Embryonic facial prominence (tissue), 1 donor: ENCODE data around the gene NANOGP8.

ENCODE experiments used
- DNase-seq: peaks from one replicate; pipeline ENCODE4 v3.0.0-alpha.2; 2016; ENCODE audit errors: extremely low spot score

Gene NANOGP8

DNA sequence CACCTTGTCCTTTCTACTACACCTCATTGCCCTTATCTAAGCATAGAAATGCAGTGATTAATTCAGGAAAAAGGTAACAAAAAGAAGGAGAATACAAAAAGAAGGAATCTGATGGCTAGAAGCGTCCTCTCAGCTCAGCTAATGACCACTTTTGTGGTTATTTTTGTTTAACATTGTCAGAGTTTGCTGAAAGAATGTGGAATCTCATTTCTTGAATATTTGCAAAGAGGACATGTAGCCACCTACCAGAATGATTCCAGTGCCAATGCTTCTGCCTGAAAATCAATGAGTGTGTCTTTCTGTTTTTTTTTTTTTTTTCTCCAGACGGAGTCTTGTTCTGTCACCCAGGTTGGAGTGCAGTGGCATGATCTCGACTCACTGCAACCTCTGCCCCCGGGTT, 24.5 kb downstream of the NANOGP8 start:
- no peak for DNase-seq

DNA sequence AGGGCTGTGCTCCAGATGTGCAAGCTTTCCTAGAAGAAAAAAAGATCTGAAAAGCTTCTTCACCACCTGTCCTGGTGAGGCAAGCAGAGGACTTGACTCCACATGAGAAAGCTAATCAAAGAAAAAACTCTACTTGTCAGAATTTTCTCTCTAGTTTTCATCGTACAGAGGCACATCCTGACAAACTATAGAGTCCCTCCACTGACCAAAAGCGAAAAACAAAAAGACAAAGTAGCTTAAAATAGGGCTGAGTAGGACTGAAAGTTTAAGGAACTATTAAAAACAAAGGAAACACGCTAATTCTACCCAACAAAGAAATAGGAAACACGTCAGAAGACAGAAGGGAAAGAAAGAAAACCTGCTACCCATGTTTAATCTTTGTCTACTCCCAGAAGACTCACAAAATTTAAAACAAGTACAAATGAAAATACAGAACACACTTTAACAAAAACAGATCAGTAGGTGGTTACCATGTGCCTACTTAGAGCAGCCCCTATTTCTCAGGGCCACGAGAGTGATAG, 26.5 kb downstream of the NANOGP8 start:
- no peak for DNase-seq

DNA sequence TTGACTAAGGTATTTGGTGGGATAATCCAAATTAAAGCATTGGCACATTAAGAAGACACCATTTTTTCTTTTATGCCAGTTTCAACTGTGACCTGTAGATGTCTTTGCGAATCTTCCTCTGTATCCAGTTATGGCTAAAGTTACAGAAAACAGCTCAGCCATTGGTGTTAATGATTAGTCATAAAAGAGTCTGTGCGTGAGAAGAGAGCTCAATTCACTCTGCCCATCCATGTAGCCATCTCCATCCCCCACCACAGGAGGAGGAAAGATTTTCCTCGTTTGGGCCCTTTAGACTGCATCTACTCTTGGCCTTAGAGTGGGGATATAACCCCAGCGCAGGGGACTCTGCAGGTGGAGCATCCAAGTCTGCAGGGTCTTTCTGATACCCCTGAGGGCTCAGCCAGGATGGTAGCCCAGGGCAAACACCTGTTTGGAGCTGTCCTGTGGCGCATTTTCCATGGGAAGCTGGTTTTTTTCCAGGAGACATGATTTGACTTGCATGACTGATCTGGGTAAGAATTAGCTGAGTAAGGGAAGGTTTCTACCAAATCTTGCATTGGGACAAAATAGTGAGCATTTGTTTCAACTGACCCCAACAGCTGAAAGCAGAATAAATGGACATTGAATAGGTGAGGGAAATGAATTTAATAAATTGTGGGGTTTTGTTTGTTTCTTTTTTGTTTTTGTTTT, 29.5 kb downstream of the NANOGP8 start:
- no peak for DNase-seq

DNA sequence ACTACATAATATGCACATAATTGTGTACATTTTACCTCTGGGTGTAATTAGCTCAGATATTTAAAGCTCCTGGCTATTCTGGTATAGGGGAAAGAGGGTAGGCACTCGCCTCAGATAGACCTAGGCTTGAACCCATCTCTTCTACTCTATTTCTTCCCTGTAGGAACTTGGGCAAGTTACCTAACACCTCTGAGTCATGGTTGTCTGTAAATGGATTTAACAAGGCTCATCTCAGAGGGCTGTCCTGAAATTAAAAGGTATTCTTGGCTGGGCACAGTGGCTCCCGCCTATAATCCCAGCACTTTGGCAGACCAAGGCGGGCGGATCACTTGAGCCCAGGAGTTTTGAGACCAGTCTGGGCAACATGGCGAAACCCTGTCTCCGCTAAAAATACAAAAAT, 30.7 kb downstream of the NANOGP8 start:
- DNase-seq: no peak

DNA sequence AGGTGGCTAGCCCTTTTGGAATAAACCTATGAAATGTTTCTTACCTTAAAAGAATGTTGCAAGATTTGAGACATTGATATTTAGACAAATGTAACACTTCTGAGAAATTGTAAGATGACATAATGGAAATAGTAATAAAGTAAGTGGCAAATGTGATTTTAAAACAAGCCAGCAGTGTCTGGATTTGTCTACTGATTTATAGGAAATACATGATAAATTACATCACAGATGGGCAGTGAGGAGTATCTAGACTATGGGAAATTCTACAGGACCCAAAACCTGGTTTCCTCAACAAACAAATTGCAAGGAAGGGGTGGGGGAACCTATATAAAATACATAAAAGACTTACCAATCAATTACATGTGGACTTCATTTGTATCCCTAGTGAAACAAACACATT, 37.1 kb downstream of the NANOGP8 start:
- DNase-seq: no peak

DNA sequence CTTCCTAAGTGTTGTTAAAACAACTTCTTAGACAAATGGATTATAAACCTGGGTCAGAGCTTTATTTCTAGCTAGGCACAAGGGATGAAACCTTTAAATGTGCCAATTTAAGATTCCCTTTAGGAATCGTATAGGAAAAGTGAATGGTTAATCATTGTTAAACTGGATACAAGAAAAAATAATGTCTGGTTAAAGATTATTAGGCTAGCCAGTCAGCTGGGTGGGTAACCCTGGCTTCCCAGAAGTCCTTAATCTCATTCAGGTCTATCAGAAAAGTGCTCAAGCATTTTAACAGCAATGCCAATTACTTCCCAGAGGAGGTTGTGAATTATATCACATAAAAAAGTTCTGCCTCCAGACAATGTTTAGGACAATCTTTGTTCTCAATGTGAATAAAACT, 37.6 kb downstream of the NANOGP8 start:
- no peak for DNase-seq

DNA sequence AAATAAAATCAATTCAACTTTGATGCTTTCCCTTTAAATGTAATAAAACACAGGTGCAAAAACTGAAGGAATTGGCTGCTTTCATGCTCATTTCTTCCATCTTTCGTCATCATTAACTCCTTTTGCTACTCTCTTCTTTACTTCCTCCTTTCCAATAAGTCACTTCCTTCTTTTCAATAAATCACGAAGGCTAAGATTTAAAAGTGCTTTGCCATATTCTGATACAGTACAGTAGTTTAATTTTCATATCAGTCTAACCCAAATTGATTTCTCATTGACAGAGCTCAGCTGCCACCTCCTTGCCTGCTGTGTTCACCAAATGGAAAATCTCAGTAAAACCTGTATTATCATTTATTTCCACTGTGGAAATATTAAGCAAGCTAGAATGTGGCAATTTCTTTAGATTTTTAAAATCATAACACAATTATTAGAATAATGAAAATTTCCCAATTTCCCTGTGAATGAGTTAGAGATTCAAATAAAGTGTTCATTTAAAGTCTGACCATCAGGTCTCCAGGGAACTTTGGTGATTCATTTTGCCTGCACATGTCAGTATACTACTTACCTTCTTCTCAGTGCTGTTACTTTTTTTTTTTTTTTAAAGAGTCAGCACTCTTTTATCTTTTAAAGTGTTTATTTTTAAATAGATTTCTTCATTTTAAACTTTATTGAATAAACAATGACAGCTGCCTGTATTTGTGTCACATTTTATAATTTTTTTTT, 41.6 kb downstream of the NANOGP8 start:
- DNase-seq: no peak

DNA sequence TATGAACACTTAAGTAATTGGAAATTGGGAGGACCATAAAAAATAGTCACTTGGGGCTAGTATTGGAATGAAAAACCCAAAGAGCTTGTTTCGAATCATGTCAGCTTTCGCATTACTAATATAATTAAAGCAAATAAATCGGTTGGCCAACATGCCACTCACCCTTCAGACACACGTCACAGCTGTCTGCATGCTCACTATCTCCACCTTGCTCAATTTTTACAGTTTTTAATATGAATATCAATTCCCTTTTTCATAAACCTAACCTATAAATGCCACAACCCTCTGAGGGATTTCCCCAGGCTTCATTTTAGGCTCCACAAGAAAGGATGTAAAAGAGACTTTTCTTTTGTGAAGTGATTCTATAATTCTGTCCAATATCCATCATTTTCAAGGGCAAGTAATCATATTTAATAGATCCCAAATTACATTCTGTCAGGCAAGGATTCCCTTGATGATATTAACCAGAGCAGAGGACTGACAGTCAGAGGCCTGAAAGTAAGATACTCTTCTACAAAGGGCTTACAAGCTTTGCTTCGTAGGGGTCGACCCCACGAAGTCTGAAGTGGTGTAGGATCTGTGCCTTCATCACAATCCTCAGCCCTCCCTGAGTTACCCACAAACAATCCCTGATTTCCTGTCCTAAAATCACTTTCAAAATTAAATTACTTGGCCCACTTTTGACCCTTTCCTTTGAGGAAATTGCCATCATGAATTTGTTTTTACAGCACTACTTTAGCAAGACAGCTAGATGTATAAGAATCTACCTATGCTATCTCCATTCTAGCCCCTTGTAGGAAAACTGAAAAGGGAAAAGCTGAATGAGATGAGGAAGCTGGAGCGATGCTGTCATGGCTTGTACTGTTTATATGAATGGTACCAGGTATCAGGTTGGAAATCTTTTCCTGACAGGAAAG, 44.5 kb downstream of the NANOGP8 start:
- DNase-seq: no peak

DNA sequence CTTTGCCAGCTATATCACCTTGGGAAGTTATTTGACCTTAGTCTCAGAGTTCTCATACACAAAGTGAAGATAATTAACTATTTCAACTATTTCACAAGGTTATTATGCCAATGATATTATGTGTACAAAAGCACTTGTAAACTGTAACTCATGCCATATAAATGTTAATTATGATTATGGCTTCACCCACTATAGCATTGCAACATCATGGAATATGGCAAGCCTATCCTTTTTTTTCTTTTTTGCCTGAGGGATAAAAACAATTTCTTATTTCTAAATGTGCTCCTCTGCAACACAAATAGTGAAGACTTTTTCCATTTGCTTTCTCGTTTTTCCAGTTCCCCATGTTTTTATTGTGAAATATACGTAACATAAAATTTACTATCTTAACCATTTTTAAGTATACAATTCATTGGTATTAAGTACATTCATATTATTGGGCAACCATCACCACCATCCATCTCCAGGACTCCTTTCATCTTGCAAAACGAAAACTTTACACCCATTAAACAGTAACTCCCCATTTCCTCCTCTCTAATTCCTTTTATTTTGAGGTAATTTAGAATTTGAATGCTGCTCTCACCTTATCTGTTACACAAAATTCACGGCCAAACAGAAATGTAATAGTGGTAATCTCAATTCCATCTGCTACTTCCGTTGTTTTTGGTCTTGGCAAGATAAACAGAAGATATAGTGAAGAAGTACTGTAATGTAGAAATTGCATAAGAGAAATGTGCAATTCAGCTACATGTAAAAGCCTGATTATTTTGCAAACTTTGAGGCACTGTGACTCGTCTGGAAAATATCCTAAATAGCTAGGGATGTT, 46.3 kb downstream of the NANOGP8 start:
- DNase-seq: no peak
